Glomerular endothelial cell (primary cell): Measurements from ENCODE around the gene SORCS2. TPM values are rescaled to one million over a fixed set of nuclear protein-coding genes. Genes with fewer than 3 reads are reported as not detected.

Experiments
- DNase-seq: peaks from one replicate; pipeline ENCODE4 v3.0.0-alpha.2; 2011; ENCODE audit warnings: low read depth, low spot score; ENCODE audit errors: extremely low read depth
- total RNA-seq: library from RNA; depleted of rRNA; stranded (reverse); fragments of >200 nt; gene quantifications from 2 replicates; pipeline ENCODE4 v1.2.3, GENCODE V29; 2015

The SORCS2 gene
- total RNA-seq, 1 donor from 2014 or later: 0.64 TPM

GRCh38 chr4:7261087-7261486 lies 68.7 kb downstream of the SORCS2 start:
- DNase-seq: no peak

GRCh38 chr4:7261536-7261935 lies 69.2 kb downstream of the SORCS2 start:
- DNase-seq: no peak

DNA sequence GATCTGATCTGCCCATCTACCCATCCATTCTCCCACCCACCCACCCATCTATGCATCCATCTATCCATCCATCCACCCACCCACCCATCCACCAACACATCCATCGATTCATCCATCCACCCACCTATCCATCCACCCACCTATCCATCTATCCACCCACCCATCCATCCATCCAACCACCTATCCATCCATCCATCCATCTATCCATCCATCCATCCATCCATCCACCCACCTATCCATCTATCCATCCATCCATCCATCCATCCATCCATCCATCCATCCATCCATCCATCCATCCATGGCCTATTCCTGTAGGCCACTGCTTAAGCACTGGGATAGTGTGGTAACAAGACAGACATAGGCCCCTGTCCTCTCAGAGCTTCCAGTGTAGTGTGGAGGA lies 69.8 kb downstream of the SORCS2 start:
- DNase-seq: no peak

- DNase-seq: no peak
Observed at GRCh38 chr4:7263166-7263565, 70.8 kb downstream of the SORCS2 start.

DNA sequence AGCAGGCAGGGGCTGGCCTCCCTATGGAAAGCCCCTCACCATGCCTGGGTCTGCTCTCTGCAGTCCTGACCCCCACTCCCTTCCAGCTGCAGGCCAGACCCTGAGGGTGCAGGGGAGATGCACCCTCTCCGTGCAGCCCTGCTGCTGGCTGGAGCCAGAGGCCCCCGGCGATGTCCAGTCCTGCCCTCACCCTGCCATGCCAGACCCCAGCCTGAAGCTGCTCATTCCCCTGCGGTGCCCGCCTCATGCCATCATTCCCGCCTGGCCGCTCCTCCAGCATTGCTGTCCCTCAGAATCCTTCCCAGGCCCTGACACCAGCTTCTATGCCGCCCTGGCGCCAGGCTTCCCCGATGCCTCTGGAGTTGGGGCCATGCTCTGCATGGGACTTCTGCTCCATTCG lies 72.4 kb downstream of the SORCS2 start:
- no peak for DNase-seq

- no peak for DNase-seq
Observed at GRCh38 chr4:7266525-7267292, 74.4 kb downstream of the SORCS2 start.

GRCh38 chr4:7267829-7268228 lies 75.5 kb downstream of the SORCS2 start:
- no peak for DNase-seq

DNA sequence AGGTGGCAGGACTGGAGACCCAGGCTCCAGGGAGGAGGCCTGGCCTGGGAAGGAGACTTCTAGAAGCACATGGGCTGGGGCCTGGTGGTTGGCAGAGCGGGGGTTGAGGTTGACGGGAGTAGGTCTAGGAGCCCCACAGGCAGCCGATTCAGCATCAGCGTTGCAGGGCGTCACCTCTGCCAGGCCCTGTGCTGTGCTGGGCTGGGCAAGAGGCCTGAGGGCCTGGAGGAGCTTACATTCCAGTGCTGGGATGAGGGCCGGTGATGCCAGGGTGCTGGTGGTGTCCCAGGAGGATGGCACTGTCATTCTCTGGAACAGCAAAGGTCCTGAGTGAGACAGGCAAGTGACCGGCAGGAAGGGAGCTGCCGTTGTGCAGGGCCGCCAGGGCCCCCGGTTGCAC lies 76.6 kb downstream of the SORCS2 start:
- no peak for DNase-seq

DNA sequence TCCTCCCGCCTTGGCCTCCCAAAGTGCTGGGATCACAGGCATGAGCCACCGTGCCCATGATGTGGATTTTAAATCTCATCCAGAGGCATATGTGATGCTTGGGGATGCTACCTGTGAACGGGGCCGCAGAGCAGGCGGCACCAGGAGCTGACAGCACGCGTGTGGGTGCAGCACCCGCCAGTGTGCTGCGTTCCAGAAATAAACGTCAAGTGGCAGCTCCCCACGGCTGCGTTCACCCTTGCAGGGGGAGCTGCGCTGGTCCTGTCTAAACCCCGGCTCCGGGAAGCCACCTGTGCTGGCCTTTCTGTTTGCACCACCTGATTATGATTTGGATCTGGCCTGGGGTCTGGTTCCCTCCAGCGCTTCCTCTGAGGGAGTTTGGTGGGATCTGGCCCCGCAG lies 77.8 kb downstream of the SORCS2 start:
- DNase-seq: no peak

DNA sequence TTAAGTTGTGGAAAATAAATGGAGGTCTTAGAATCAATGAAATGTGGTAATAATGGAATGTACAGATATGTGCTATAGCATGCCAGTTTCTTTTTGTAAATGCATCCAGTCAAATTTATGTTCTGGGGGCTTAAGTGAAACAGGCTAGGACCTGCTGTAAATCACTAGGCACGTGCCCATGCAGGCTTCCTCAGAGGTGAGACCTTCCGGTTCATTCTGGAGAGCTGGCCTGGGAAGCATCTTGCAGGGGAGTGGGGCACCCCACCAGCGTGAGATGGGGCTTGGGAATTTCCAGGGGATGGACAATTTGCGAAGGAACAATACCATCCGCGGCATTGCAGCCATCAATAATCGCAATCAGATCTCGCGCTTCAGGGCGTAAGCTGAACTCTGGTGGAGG lies 80.1 kb downstream of the SORCS2 start:
- DNase-seq: no peak

DNA sequence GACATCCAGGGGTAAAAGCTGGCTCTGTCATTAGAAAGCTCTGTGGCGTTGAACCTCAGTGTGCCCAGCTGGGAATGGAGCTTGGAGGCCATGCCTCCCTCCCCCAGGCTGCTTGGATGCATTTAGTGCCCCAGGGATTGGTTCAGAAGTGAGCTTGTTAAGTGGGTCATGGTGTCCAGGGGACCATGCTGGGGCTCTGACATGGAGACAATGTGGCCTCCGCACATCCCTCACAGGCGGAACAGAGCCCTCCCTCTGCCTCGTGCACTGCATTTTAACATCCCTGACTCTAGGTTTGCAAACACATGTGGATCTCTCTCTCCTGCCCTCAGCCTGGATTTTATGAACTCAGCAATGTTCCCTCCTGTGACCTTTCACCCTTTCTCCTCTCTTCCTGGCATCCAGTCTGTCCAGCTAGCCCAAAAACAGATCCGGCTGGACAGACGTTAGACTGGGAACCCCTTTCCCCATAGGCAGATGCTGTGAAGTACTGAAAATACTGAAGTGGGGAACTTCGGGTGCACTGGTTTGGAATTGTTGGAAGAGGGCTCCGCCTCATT lies 81.5 kb downstream of the SORCS2 start:
- DNase-seq: no peak

GRCh38 chr4:7275067-7275466 lies 82.7 kb downstream of the SORCS2 start:
- no peak for DNase-seq

DNA sequence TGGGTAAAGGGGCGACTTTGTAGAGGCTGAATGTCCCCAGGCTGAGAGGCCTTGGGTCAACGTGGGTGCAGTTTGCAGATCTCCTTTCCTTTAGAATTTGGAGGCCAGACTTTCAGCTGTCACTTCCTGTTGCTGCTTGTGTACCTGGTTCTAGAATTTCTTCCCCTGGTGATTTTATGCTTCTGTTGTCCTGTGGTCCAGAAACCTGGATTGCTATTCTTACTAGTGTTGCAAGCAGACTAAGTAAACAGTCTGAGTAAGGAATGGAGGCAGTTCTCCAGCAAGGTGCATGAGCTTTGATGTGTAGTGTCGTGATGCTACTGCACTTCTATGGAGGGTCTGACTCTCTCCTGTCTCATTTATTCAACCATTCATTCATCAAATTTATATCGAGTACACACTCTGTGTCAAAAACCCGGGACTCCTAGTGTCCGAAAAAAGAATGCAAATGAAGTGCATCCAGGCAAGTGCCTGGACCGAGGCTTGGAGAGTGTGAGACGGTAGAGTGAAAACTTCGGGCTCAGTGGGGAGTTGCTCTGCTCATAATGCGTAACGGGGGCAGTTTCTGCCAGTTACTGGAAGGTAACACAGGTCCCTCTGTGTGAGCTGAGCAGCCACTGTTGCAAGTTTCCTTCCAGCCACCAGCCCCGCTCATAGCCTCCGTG lies 83.3 kb downstream of the SORCS2 start:
- DNase-seq: no peak

DNA sequence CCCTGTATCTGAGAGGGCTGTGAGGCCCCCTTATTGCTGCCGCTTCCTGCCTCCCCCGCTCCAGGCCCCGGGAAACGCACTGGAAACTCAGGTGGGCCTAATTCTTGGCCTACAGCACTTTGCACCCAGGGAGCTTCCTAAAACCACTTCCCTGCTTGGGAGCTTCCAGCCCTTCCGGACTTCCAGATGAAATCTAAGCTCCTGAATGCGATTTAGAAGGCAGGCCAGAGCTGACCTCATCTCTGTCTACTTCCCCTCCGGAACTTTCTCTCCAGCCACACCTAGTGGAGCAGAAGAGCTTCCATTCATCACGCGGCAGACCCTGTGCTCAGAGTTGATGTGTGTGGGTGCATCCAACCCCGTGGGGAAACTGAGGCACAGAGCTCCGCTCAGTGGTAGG lies 84.2 kb downstream of the SORCS2 start:
- no peak for DNase-seq

DNA sequence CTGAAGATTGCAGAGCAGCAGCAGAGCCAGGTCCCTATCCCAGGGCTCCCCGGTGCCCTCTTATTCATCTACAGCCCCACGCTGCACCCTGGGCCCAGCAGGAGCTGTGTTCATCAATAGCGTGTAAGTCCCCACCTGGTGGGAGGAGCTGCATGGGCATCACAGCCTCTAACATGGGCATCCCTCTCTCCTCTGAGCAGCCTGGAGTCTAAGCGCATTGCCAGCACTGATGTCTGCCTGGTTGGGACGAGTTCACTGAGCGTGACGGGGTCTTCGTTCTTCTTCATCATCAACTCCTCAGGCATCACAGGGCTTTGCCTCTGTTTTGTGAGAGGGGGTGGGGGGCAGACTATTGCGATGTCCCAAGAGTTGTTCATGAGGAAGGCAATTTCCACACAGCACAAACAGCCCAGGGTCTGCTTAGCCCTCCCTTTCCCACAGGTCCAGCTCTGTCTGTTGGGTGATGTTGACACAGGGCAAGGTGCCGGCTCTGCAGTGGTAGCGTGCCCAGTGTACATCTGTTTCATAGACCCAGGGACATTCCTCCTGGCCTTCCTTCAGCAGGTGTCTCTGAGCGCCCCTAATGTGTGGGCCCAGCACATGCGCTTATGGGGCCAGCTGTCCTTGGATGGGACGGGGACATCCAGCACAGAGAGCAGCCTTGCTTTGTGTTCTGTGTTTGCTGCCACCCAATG lies 85.9 kb downstream of the SORCS2 start:
- no peak for DNase-seq

DNA sequence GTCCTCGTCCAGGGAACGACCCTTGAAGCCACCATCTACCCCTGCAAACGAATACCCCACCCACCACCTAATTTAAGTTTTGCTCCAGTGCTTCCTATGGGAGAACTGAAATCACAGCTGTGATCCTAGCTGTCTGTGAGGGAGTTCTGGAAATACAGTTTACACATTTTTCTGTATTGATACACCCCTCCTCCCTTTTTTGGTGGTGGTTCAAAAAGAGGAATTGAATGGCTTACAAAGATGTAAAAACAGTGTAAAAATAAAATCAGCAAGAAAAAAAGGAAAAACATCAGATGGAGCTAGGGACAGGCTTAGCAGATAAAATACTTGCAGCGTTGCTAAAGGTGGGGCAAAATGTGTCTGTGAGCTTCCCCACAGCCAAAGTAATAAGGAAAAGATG lies 86.6 kb downstream of the SORCS2 start:
- DNase-seq: no peak

DNA sequence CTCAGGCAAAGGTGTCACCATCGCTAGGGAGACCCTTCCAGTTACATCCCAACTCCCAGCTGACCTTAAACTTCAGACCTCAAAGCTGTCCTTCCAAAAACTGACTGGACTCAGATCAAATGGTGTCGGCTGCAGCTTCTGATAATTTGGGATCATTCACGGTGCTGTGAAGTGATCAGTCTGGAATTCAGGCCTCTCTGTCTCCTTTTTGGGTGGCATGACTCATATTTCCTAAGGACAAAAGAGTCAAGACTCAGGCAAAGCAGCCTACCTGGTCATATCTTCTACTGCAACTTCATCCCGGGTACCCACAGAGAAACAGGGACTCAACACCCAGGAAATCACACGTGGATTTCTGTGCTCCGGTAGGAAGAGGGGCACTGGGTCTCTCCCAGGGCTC lies 87.6 kb downstream of the SORCS2 start:
- no peak for DNase-seq

- no peak for DNase-seq
Observed at GRCh38 chr4:7280926-7281690, 88.8 kb downstream of the SORCS2 start.

GRCh38 chr4:7281691-7282665 lies 89.6 kb downstream of the SORCS2 start:
- no peak for DNase-seq
